HAP-1 (cell line): ENCODE data around the gene PRKACA.

Experiments
- DNase-seq, 2 experiments: peaks; one replicate each; pipeline ENCODE4 v3.0.0-alpha.2; 2016 to 2020; ENCODE audit warnings: low spot score in 2 of 2
- H3K27me3 ChIP-seq: fragments of 250-450 bp; sonication (Bioruptor Pico); 2 replicates; pipeline ENCODE4 v1.5.1; 2020; ENCODE audit warnings: low read depth, mild to moderate bottlenecking, moderate library complexity
- H3K36me3 ChIP-seq: fragments of 250-450 bp; sonication (Bioruptor Pico); replicated peaks from 2 replicates; pipeline ENCODE4 v1.5.1; 2020; ENCODE audit warnings: mild to moderate bottlenecking
- H3K4me1 ChIP-seq: fragments of 250-450 bp; sonication (Bioruptor Pico); 2 replicates; pipeline ENCODE4 v1.5.1; 2020; ENCODE audit warnings: mild to moderate bottlenecking
- H3K4me3 ChIP-seq: fragments of 250-450 bp; sonication (Bioruptor Pico); 2 replicates; pipeline ENCODE4 v1.5.1; 2020; ENCODE audit warnings: mild to moderate bottlenecking, moderate library complexity
- H3K9me3 ChIP-seq: fragments of 250-450 bp; sonication (Bioruptor Pico); 2 replicates; pipeline ENCODE4 v1.5.1; 2020; ENCODE audit warnings: mild to moderate bottlenecking, moderate library complexity
- in situ Hi-C: fragments of 300-500 bp; cut with MboI; formaldehyde crosslinking; loops from 3 replicates; pipeline ENCODE4 v1.14.3; 2020; ENCODE audit warnings: low sequenced_read_pairs, inconsistent platforms, mixed read lengths

Gene PRKACA

GRCh38 chr19:14072535-14073260 is 44.9 kb downstream of the PRKACA start, which contains the start of gene MISP3:
TSS of gene MISP3 (plus strand) at chr19:14072786. CDS start at chr19:14073310, 524 bp downstream.
- Histone ChIP-seq H3K4me1 (peaks cover 15% of the 10 kb centered on the region), H3K27me3 (no peaks in the 10 kb centered on the region), H3K36me3 (no peaks in the 10 kb centered on the region), H3K4me3 (peak within 1 kb of the TSS; percentile 62), H3K9me3 (no peaks in the 10 kb centered on the region)
- DNase-seq = peak in 1 of 2 experiments; percentile 66
- in situ Hi-C loops = no loop called here

- Histone ChIP-seq H3K36me3 (no peaks in the 10 kb centered on the region), H3K27me3 (no peaks in the 10 kb centered on the region), H3K4me1 (peaks cover 15% of the 10 kb centered on the region), H3K9me3 (no peaks in the 10 kb centered on the region), H3K4me3 (no peak overlapping the region)
- DNase-seq = no peak
- in situ Hi-C loops = no loop called here
These were observed 47.1 kb downstream of the PRKACA start for GRCh38 chr19:14070268-14071050.

DNA sequence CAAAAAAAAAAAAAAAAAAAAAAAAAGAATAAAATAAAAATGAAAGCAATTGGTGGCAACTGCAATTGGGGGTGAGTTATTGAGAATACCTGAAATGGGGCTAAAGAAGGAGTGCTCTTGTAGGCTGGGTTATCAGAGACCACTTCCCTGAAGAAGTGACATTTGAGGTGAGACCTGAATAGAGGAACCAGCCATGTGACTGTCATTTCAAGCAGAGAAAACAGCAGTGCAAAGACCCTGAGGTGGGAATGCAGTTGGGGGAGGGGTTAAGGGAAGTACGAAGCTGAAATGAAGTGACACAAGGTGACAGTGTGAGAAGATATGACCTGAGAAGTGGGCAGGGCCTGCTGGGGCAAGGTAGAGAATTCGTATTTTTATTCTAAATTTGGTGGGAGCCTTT is 51.4 kb downstream of the PRKACA start:
- no peak overlapping the region for H3K4me3 ChIP-seq
- no peaks in the 10 kb centered on the region for H3K9me3 ChIP-seq
- H3K27me3 ChIP-seq = no peaks in the 10 kb centered on the region
- no peak for DNase-seq
- H3K4me1 ChIP-seq = no peaks in the 10 kb centered on the region
- in situ Hi-C loops = no loop called here
- H3K36me3 ChIP-seq = no peaks in the 10 kb centered on the region

GRCh38 chr19:14063105-14063504 is 54.5 kb downstream of the PRKACA start:
- in situ Hi-C loops = no loop called here
- Histone ChIP-seq H3K4me1 (peaks cover 6% of the 10 kb centered on the region; the same call in 1 of the 2 replicates), H3K36me3 (no peaks in the 10 kb centered on the region), H3K27me3 (peaks cover 3% of the 10 kb centered on the region; the same call in 1 of the 2 replicates), H3K4me3 (no peak overlapping the region), H3K9me3 (no peaks in the 10 kb centered on the region)
- no peak for DNase-seq

DNA sequence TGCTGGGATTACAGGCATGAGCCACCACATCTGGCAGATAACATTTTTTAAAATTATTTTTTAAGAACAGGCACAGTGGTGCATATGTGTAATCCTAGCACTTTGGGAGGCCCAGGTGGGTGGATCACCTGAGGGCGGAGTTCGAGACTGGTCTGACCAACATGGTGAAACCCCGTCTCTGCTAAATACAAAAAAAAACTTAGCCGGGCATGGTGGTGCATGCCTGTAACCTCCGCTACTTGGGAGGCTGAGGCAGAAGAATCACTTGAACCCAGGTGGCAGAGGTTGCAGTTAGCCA is 55.1 kb downstream of the PRKACA start:
- Histone ChIP-seq H3K4me1 (peaks cover 7% of the 10 kb centered on the region; the same call in 1 of the 2 replicates), H3K27me3 (peaks cover 3% of the 10 kb centered on the region; the same call in 1 of the 2 replicates), H3K9me3 (no peaks in the 10 kb centered on the region), H3K4me3 (no peak overlapping the region), H3K36me3 (no peaks in the 10 kb centered on the region)
- in situ Hi-C loops = no loop called here
- no peak for DNase-seq

- Histone ChIP-seq H3K9me3 (no peaks in the 10 kb centered on the region), H3K27me3 (peaks cover 3% of the 10 kb centered on the region; the same call in 1 of the 2 replicates), H3K36me3 (no peaks in the 10 kb centered on the region), H3K4me3 (no peak within 1 kb of the TSS), H3K4me1 (peaks cover 7% of the 10 kb centered on the region; the same call in 1 of the 2 replicates)
- in situ Hi-C loops = no loop called here
- no peak for DNase-seq
These were observed 55.6 kb downstream of the PRKACA start, which contains the start of gene PALM3 for GRCh38 chr19:14061751-14062557. TSS of gene PALM3 (minus strand) at chr19:14062076. CDS start at chr19:14061980, 96 bp downstream.

DNA sequence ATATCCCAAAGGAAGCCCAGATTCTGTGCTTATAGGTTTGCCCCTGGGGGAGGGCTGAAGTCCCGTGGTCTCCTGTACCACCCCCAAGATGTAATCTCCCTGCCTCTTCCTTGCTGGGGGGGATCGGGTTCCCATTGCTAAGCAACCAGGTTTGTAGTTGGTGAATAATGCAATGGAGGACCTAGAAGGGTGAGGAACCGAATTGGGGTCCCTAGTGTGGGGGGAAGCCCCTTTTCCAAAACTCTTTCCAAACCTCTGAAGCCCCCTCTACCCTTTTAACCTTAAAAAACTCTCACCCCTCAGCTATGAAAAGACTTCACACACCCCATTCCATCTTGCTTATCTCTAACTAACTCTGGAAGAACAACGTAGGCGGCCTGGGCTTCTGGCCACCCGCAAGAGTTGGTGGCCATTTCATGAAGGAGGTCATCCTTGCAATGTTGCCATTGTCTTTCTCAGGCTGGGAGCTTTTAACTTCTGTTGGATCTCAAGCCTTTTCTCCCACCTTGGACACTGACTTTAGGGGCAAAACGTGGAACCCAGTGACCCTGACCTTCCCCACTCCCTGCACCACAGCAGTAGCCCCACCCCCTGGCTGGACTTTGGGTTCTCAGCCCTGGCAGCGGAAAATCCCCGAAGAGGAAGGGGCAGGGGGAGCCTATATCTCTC is 56.3 kb downstream of the PRKACA start:
- Histone ChIP-seq H3K9me3 (no peaks in the 10 kb centered on the region), H3K36me3 (no peaks in the 10 kb centered on the region), H3K4me1 (peaks cover 7% of the 10 kb centered on the region; the same call in 1 of the 2 replicates), H3K27me3 (peaks cover 3% of the 10 kb centered on the region; the same call in 1 of the 2 replicates), H3K4me3 (no peak overlapping the region)
- in situ Hi-C loops = no loop called here
- DNase-seq = no peak

DNA sequence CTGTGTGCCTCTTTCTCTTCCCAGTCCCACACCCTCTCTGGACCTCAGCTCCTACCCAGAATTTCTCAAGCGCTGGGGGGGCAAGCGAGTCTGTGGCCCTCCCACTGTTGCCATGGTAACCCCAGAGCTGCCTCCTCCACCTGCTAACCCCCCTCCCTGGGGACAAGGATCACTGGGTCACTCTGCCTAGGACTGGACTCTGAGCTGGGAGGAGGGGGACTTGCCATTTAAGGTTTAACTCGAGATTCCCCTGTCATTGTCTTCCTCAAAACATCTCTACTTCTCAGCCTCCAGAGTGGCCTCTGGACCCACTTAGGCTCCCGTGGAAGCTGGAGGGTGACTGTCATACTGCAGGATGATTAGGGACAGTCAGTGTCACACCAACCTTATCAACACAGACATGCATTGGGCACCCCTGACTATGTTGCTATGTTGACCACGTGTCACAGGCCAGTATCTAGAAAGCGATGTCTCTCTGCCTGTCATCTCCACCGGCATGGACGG is 57.9 kb downstream of the PRKACA start:
- no peak for DNase-seq
- Histone ChIP-seq H3K4me3 (no peak overlapping the region), H3K4me1 (peaks cover 7% of the 10 kb centered on the region; the same call in 1 of the 2 replicates), H3K27me3 (peaks cover 3% of the 10 kb centered on the region; the same call in 1 of the 2 replicates), H3K36me3 (no peaks in the 10 kb centered on the region), H3K9me3 (no peaks in the 10 kb centered on the region)
- in situ Hi-C loops = no loop called here

DNA sequence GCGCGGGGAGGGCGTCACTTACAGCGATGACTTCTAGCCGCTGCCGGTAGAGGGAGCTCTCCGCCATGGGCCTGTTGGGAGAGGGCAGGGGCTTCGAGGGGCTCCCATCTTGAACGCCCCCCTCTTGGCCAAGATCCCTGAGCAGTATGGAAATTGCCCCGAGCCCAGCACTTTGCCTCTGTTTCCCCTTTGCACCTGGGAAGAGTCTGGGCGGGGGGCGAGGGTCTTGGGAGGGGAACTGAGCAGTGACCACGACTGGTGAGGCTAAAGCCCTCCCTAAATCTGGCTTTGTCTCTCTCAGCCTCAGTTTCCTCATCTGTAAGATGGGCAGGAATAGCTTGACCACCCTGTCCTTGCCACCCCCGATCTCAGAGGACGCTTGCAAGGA is 58.5 kb downstream of the PRKACA start:
- in situ Hi-C loops = no loop called here
- no peak overlapping the region; the same call in 1 of the 2 replicates for H3K4me3 ChIP-seq
- H3K4me1 ChIP-seq = peaks cover 7% of the 10 kb centered on the region; the same call in 1 of the 2 replicates
- H3K9me3 ChIP-seq = no peaks in the 10 kb centered on the region
- peak in 1 of 2 experiments; percentile 70 for DNase-seq
- H3K36me3 ChIP-seq = no peaks in the 10 kb centered on the region
- peaks cover 3% of the 10 kb centered on the region; the same call in 1 of the 2 replicates for H3K27me3 ChIP-seq

GRCh38 chr19:14058182-14059092 is 59.1 kb downstream of the PRKACA start:
- peaks cover 3% of the 10 kb centered on the region; the same call in 1 of the 2 replicates for H3K27me3 ChIP-seq
- peak overlapping the region; percentile 50 for H3K4me3 ChIP-seq
- in situ Hi-C loops = no loop called here
- H3K4me1 ChIP-seq = peaks cover 7% of the 10 kb centered on the region; the same call in 1 of the 2 replicates
- DNase-seq = no peak
- no peaks in the 10 kb centered on the region for H3K36me3 ChIP-seq
- no peaks in the 10 kb centered on the region for H3K9me3 ChIP-seq

DNA sequence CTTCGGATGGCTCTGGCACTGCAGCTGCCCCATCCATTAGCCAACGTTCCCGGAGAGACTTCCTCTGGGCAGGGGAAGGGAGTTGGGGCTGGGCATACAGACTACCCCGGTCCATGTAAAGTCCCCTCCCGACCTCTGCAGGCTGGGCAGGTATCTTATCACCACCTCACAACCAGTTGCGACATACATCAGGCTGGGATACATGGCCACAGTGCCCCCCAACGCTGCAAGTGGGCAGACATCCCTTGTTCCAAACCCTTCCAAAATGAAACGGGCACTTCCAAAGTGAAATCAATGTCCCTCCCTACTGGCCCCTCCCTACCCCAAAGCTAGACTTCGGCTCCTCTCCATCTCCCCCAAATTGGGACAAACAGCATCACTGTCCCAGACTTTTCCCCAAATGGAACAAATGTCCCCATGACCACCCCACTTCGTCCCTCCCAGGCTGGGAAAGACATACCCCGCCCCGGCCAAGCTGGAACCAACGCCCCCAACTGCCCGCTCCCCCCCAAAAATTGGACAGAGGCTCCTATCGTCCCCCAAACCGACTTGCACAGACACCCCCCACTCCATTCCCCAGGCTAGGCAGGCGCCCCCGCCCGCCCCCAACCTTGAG is 60.7 kb downstream of the PRKACA start:
- in situ Hi-C loops = no loop called here
- H3K4me1 ChIP-seq = peaks cover 7% of the 10 kb centered on the region; the same call in 1 of the 2 replicates
- no peak for DNase-seq
- no peaks in the 10 kb centered on the region for H3K9me3 ChIP-seq
- peaks cover 3% of the 10 kb centered on the region; the same call in 1 of the 2 replicates for H3K27me3 ChIP-seq
- no peaks in the 10 kb centered on the region for H3K36me3 ChIP-seq
- peak overlapping the region; percentile 50 for H3K4me3 ChIP-seq
